PC-9 (cell line): ENCODE results near the gene LRP1.

ENCODE experiments used
- CTCF ChIP-seq: fragments of 200-600 bp; sonication (generic); conservative IDR thresholded peaks from 2 replicates; pipeline ENCODE4 v1.6.1; 2017; ENCODE audit warnings: mixed run types, antibody characterized with exemption, mild to moderate bottlenecking, moderate library complexity
- EZH2 ChIP-seq: fragments of 200-600 bp; sonication (generic); IDR thresholded peaks from 2 replicates; pipeline ENCODE4 v1.8.0; 2017; ENCODE audit warnings: antibody characterized with exemption, low read depth

- TF ChIP-seq CTCF = no peak
- no peak for TF ChIP-seq EZH2
These were observed 70.9 kb downstream of the LRP1 start for GRCh38 chr12:57199191-57199590.
